Stimulated activated CD8-positive, alpha-beta memory T cell treated with anti-CD3 and anti-CD28 coated beads, Interleukin-4, amount 100 ng/mL, for 24 hours (primary cell): Measurements from ENCODE around the gene TPP2.

Experiments used
- DNase-seq: peaks from one replicate; pipeline ENCODE4 v3.0.0-alpha.2; 2020; ENCODE audit warnings: low read depth

TPP2 gene

GRCh38 chr13:102657630-102658029 lies 60.8 kb downstream of the TPP2 start:
- DNase-seq: no peak

- DNase-seq: no peak
These were observed 61.9 kb downstream of the TPP2 start for GRCh38 chr13:102658660-102659059.

- no peak for DNase-seq
These were observed 62.5 kb downstream of the TPP2 start for GRCh38 chr13:102659168-102659713.

GRCh38 chr13:102667023-102667422 lies 70.2 kb downstream of the TPP2 start:
- DNase-seq: no peak

- no peak for DNase-seq
These were observed 71.1 kb downstream of the TPP2 start for GRCh38 chr13:102667911-102668310.

- DNase-seq: no peak
These were observed 73.3 kb downstream of the TPP2 start for GRCh38 chr13:102670130-102670529.

- DNase-seq: no peak
These were observed 78.3 kb downstream of the TPP2 start for GRCh38 chr13:102675115-102675514.

- DNase-seq: no peak
These were observed 80.3 kb downstream of the TPP2 start for GRCh38 chr13:102677122-102677521.

GRCh38 chr13:102678339-102679107 lies 81.7 kb downstream of the TPP2 start:
- DNase-seq: no peak

GRCh38 chr13:102679449-102680132 lies 82.8 kb downstream of the TPP2 start:
- DNase-seq: no peak

GRCh38 chr13:102680133-102680717 lies 83.4 kb downstream of the TPP2 start:
- no peak for DNase-seq

- no peak for DNase-seq
These were observed 84.3 kb downstream of the TPP2 start for GRCh38 chr13:102680842-102681740.

- DNase-seq: no peak
These were observed 85.4 kb downstream of the TPP2 start for GRCh38 chr13:102682211-102682610.

GRCh38 chr13:102682727-102683126 lies 85.9 kb downstream of the TPP2 start:
- no peak for DNase-seq

- DNase-seq: no peak
These were observed 86.9 kb downstream of the TPP2 start for GRCh38 chr13:102683637-102684036.

GRCh38 chr13:102686024-102686423 lies 89.2 kb downstream of the TPP2 start:
- no peak for DNase-seq

GRCh38 chr13:102687520-102687919 lies 90.7 kb downstream of the TPP2 start:
- DNase-seq: no peak

- DNase-seq: no peak
These were observed 91.7 kb downstream of the TPP2 start for GRCh38 chr13:102688306-102688973.

- DNase-seq: no peak
These were observed 94.1 kb downstream of the TPP2 start for GRCh38 chr13:102690883-102691282.

- DNase-seq: no peak
These were observed 95.7 kb downstream of the TPP2 start for GRCh38 chr13:102692491-102692826.

- no peak for DNase-seq
These were observed 96.5 kb downstream of the TPP2 start for GRCh38 chr13:102693250-102693649.
